ENCODE measurements around the gene ATP7A.

- no peak for TF ChIP-seq CTCF (IDR thresholded peaks at IDR 0.05)
- no peak for TF ChIP-seq POLR2A (IDR thresholded peaks at IDR 0.05)
Measured at GRCh38 chrX:78071331-78071730, 160.8 kb downstream of the ATP7A start.
